HepG2 (cell line): ENCODE measurements around the gene SRC. TPM values are rescaled to one million over a fixed set of nuclear protein-coding genes. Genes with fewer than 3 reads are reported as not detected.

Source experiments
- CBX1 ChIP-seq: IDR thresholded peaks from one replicate; pipeline ENCODE4 v1.6.1; 2016; ENCODE audit warnings: antibody characterized with exemption, low read depth
- CHD4 ChIP-seq: fragments of 200-600 bp; sonication (generic); IDR thresholded peaks from 2 replicates; pipeline ENCODE4 v1.7.0; 2017; ENCODE audit warnings: mild to moderate bottlenecking, low read length, borderline replicate concordance
- EHMT2 ChIP-seq: fragments of 200-600 bp; sonication (generic); IDR thresholded peaks from 2 replicates; pipeline ENCODE4 v1.7.0; 2017; ENCODE audit warnings: antibody characterized with exemption, low read depth, low read length, borderline replicate concordance
- ESRRA ChIP-seq: sonication (generic); formaldehyde crosslinking; IDR thresholded peaks from 2 replicates; pipeline ENCODE4 v1.5.1; 2020; ENCODE audit warnings: mild to moderate bottlenecking, low read depth, missing genetic modification reagents
- FOXO4 ChIP-seq: sonication (generic); formaldehyde crosslinking; conservative IDR thresholded peaks from 2 replicates; pipeline ENCODE4 v1.8.1; 2023; ENCODE audit warnings: missing genetic modification reagents
- KDM3A ChIP-seq: IDR thresholded peaks from 2 replicates; pipeline ENCODE4 v1.6.1; 2018; ENCODE audit warnings: low read depth, missing compliant biosample characterization
- MTF1 ChIP-seq: sonication (generic); formaldehyde crosslinking; IDR thresholded peaks from 2 replicates; pipeline ENCODE4 v1.5.0; 2020; ENCODE audit warnings: missing genetic modification reagents
- MXI1 ChIP-seq: IDR thresholded peaks from 3 replicates; pipeline ENCODE4 v1.6.1; 2012; ENCODE audit warnings: low read depth, low read length, inconsistent platforms, borderline replicate concordance
- NCOA1 ChIP-seq: sonication (generic); formaldehyde crosslinking; IDR thresholded peaks from 2 replicates; pipeline ENCODE4 v1.9.0; 2021; ENCODE audit warnings: missing genetic modification reagents
- NR2F6 ChIP-seq, 2 experiments: IDR thresholded peaks; 2 replicates each; pipeline ENCODE4 v1.6.1; 2016; ENCODE audit warnings: antibody characterized with exemption in 1 of 2, mild to moderate bottlenecking in 1 of 2
- PAWR ChIP-seq: sonication (generic); formaldehyde crosslinking; IDR thresholded peaks from 2 replicates; pipeline ENCODE4 v1.4.0; 2020; ENCODE audit warnings: missing genetic modification reagents, mild to moderate bottlenecking, borderline replicate concordance
- SP1 ChIP-seq, 2 experiments: fragments of 450-650 bp in 1 of 2; sonication (generic) in 1 of 2; formaldehyde crosslinking in 1 of 2; IDR thresholded peaks; 2 replicates each; pipeline versions ENCODE4 v1.4.0 to v1.6.1; 2016 to 2020; ENCODE audit warnings: missing genetic modification reagents in 1 of 2
- SP2 ChIP-seq: sonication (generic); formaldehyde crosslinking; IDR thresholded peaks from 2 replicates; pipeline ENCODE4 v1.5.1; 2020; ENCODE audit warnings: mild to moderate bottlenecking, missing genetic modification reagents
- TCF12 ChIP-seq, 2 experiments: fragments of 450-650 bp in 1 of 2; sonication (generic) in 1 of 2; formaldehyde crosslinking in 1 of 2; IDR thresholded peaks; 2 replicates each; pipeline versions ENCODE4 v1.6.1 to v1.8.0; 2017 to 2022; ENCODE audit warnings: antibody characterized with exemption in 1 of 2, mild to moderate bottlenecking in 1 of 2, missing genetic modification reagents in 1 of 2, moderate library complexity in 1 of 2
- ZFP36L1 ChIP-seq: sonication (generic); formaldehyde crosslinking; IDR thresholded peaks from 2 replicates; pipeline ENCODE4 v1.8.0; 2022; ENCODE audit warnings: mild to moderate bottlenecking, missing genetic modification reagents, moderate library complexity
- ZKSCAN5 ChIP-seq: sonication (generic); formaldehyde crosslinking; IDR thresholded peaks from 2 replicates; pipeline ENCODE4 v1.5.1; 2020; ENCODE audit warnings: mild to moderate bottlenecking, missing genetic modification reagents
- ZNF251 ChIP-seq: sonication (generic); formaldehyde crosslinking; IDR thresholded peaks from 2 replicates; pipeline ENCODE4 v1.9.0; 2021; ENCODE audit warnings: mild to moderate bottlenecking, missing genetic modification reagents
- ZNF264 ChIP-seq: sonication (generic); formaldehyde crosslinking; IDR thresholded peaks from 2 replicates; pipeline ENCODE4 v1.4.0; 2020; ENCODE audit warnings: missing genetic modification reagents
- ZNF280B ChIP-seq: sonication (generic); formaldehyde crosslinking; IDR thresholded peaks from 2 replicates; pipeline ENCODE4 v1.5.0; 2020; ENCODE audit warnings: missing genetic modification reagents, mild to moderate bottlenecking, borderline replicate concordance
- ZNF30 ChIP-seq: sonication (generic); formaldehyde crosslinking; IDR thresholded peaks from 2 replicates; pipeline ENCODE4 v1.5.0; 2020; ENCODE audit warnings: mild to moderate bottlenecking, missing genetic modification reagents
- ZSCAN21 ChIP-seq: sonication (generic); formaldehyde crosslinking; IDR thresholded peaks from 2 replicates; pipeline ENCODE4 v1.8.0; 2022; ENCODE audit warnings: mild to moderate bottlenecking, missing genetic modification reagents, moderate library complexity, borderline replicate concordance
- polyA plus RNA-seq, 8 experiments: library from polyadenylated mRNA; depleted of rRNA in 3 of 8; stranded (reverse) in 7 of 8; unstranded in 1 of 8; fragments of >200 nt; fragmentation: Illumina TruSeq in 4 of 8; extraction: Trizol in 4 of 8; gene quantifications; 2 replicates each; pipeline versions ENCODE4 v1.2.1 to v1.2.3, GENCODE V29; 2011 to 2016; ENCODE audit warnings: low read depth in 4 of 8, missing spikeins in 1 of 8, mixed read lengths in 1 of 8; ENCODE audit not compliant: insufficient read depth in 1 of 8
- total RNA-seq, 5 experiments: library from RNA; depleted of rRNA; stranded (reverse); fragments of >200 nt; fragmentation: Illumina TruSeq; extraction: Trizol; gene quantifications; 2 replicates each; pipeline ENCODE4 v1.2.3, GENCODE V29; 2016; ENCODE audit warnings: low read depth in 1 of 5
- TF ChIP-seq, protein P1 (sequence below): sonication (generic); formaldehyde crosslinking; IDR thresholded peaks from 2 replicates; pipeline ENCODE4 v1.5.0; 2020; ENCODE audit warnings: mild to moderate bottlenecking, missing genetic modification reagents, moderate library complexity
- TF ChIP-seq, protein P2 (sequence below): sonication (generic); formaldehyde crosslinking; conservative IDR thresholded peaks from 2 replicates; pipeline ENCODE4 v1.8.0; 2022; ENCODE audit warnings: low read depth, missing genetic modification reagents

The SRC gene
- total and polyA plus RNA-seq, 2 of the 13 experiments (the other 11 are each of a cell fraction or from before 2014, with no cell fraction given), result 54.7 to 192 TPM

GRCh38 chr20:37390503-37390890 is 44.6 kb downstream of the SRC start (continued):
- no peak for TF ChIP-seq TCF12 (IDR thresholded peaks at IDR 0.05)
- TF ChIP-seq TCF12 (CRISPR knock-in tag; IDR thresholded peaks at IDR 0.05), result no peak
- no peak for TF ChIP-seq ZNF280B (CRISPR knock-in tag)
- TF ChIP-seq, protein P1, sequence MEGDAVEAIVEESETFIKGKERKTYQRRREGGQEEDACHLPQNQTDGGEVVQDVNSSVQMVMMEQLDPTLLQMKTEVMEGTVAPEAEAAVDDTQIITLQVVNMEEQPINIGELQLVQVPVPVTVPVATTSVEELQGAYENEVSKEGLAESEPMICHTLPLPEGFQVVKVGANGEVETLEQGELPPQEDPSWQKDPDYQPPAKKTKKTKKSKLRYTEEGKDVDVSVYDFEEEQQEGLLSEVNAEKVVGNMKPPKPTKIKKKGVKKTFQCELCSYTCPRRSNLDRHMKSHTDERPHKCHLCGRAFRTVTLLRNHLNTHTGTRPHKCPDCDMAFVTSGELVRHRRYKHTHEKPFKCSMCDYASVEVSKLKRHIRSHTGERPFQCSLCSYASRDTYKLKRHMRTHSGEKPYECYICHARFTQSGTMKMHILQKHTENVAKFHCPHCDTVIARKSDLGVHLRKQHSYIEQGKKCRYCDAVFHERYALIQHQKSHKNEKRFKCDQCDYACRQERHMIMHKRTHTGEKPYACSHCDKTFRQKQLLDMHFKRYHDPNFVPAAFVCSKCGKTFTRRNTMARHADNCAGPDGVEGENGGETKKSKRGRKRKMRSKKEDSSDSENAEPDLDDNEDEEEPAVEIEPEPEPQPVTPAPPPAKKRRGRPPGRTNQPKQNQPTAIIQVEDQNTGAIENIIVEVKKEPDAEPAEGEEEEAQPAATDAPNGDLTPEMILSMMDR, result no peak; the same call in 1 of the 2 replicates
- no peak for TF ChIP-seq PAWR (CRISPR knock-in tag)
- TF ChIP-seq ZNF30 (CRISPR knock-in tag), result 0 out of 2 replicates have a peak, but pooled peaks have one; percentile 42
- no peak for TF ChIP-seq KDM3A (CRISPR knock-in tag)
- 0 out of 2 replicates have a peak, but pooled peaks have one; percentile 20 for TF ChIP-seq ZSCAN21 (CRISPR knock-in tag)
- no peak for TF ChIP-seq FOXO4
- no peak for TF ChIP-seq MTF1 (CRISPR knock-in tag)
- peak; percentile 24 for TF ChIP-seq CBX1
- TF ChIP-seq NR2F6 (IDR thresholded peaks at IDR 0.05), result no peak
- TF ChIP-seq NR2F6 (CRISPR knock-in tag; IDR thresholded peaks at IDR 0.05), result no peak
- no peak for TF ChIP-seq ESRRA (CRISPR knock-in tag)
- TF ChIP-seq CHD4, result peak; percentile 7; the same call in 1 of the 2 replicates
- TF ChIP-seq SP1 (IDR thresholded peaks at IDR 0.05), result no peak
- no peak for TF ChIP-seq SP1 (CRISPR knock-in tag; IDR thresholded peaks at IDR 0.05)
- peak; percentile 18; the same call in 1 of the 2 replicates for TF ChIP-seq ZFP36L1 (CRISPR knock-in tag)
- 0 out of 3 replicates have a peak, but pooled peaks have one; percentile 8 for TF ChIP-seq MXI1
- peak; percentile 58; the same call in 1 of the 2 replicates for TF ChIP-seq NCOA1 (CRISPR knock-in tag)
- TF ChIP-seq, protein P2, sequence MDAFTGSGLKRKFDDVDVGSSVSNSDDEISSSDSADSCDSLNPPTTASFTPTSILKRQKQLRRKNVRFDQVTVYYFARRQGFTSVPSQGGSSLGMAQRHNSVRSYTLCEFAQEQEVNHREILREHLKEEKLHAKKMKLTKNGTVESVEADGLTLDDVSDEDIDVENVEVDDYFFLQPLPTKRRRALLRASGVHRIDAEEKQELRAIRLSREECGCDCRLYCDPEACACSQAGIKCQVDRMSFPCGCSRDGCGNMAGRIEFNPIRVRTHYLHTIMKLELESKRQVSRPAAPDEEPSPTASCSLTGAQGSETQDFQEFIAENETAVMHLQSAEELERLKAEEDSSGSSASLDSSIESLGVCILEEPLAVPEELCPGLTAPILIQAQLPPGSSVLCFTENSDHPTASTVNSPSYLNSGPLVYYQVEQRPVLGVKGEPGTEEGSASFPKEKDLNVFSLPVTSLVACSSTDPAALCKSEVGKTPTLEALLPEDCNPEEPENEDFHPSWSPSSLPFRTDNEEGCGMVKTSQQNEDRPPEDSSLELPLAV (CRISPR knock-in tag), result no peak
- no peak for TF ChIP-seq SP2 (CRISPR knock-in tag)
- 0 out of 2 replicates have a peak, but pooled peaks have one; percentile 2 for TF ChIP-seq ZNF264 (CRISPR knock-in tag)
- TF ChIP-seq EHMT2, result no peak
- 0 out of 2 replicates have a peak, but pooled peaks have one; percentile 31 for TF ChIP-seq ZKSCAN5 (CRISPR knock-in tag)
- no peak for TF ChIP-seq ZNF251 (CRISPR knock-in tag)
